Measurements from ENCODE around the gene FZR1.

FZR1 gene

DNA sequence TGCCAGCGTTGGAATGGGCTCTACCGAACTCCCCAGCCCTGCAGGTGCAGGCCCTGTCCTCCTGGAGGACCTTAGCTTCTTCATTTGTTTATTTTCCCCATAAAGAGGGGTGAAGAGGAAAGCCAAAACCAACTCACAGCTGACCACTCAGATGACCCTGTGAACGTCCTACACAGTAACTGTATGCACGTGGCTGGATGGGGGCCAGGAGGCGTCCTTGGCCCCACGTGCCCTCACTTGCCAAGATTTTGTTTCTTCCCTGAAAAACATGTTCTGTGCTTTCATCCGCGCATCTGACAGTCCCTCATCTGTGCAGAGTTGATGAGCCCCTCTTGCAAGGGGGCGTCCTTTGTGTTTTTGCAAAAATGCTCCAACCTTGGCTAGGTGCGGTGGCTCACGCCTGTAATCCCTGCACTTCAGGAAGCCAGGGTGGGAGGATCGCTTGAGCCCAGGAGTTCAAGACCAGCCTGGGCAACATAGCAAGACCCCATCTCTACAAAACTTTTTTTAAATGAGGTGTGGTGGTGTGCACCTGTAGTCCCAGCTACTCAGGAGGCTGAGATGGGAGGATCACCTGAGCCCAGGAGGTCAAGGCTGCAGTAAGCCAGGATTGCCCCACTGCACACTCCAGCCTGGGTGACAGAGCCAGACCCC lies 27.6 kb downstream of the FZR1 start:
- DNase-seq, result no peak

DNA sequence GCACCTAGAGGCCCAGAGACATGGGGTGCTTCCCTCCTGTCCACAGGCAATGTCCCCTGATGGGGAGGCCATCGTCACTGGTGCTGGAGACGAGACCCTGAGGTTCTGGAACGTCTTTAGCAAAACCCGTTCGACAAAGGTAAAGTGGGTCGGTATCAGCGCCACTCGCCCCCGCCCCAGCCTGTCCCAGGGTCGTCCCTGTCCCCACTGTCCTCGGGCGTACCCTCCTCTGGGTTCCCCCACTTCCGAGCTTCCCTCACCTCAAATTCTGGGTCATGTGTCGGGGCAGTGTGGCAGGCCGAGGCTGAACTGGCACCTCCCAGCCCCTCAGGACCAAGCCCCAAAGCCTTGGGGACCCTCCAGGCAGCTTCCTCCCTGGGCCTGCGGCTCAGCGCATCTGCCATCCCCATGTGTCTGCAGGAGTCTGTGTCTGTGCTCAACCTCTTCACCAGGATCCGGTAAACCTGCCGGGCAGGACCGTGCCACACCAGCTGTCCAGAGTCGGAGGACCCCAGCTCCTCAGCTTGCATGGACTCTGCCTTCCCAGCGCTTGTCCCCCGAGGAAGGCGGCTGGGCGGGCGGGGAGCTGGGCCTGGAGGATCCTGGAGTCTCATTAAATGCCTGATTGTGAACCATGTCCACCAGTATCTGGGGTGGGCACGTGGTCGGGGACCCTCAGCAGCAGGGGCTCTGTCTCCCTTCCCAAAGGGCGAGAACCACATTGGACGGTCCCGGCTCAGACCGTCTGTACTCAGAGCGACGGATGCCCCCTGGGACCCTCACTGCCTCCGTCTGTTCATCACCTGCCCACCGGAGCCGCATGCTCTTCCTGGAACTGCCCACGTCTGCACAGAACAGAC lies 28.5 kb downstream of the FZR1 start:
- DNase-seq, result no peak

DNA sequence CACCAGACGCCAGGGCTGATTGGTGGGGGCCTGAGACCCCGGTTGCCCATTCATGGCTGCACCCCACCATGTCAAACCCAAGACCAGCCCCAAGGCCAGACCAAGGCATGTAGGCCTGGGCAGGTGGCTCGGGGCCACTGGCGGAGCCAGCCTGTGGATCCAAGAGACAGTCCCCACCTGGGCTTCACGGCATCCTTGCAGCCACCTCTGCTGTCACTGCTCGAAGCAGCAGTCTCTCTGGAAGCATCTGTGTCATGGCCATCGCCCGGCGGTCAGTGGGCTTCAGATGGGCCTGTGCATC lies 29.1 kb downstream of the FZR1 start:
- no peak for DNase-seq

DNA sequence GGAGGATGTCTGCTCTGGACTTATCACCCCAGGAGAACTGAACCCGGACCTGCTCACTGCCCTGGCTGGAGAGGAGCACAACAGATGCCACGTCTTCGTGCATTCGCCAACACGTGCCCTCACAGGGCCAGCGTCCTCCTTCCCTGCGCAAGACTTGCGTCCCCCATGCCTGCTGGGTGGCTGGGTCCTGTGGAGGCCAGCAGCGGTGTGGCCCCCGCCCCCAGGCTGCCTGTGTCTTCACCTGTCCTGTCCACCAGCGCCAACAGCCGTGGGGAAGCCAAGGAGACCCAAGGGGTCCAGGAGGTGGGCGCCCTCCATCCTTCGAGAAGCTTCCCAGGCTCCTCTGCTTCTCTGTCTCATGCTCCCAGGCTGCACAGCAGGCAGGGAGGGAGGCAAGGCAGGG lies 29.5 kb downstream of the FZR1 start:
- no peak for DNase-seq

GRCh38 chr19:3535981-3536380 lies 29.9 kb downstream of the FZR1 start:
- DNase-seq, result no peak

- DNase-seq, result no peak
These were observed 30.5 kb downstream of the FZR1 start for GRCh38 chr19:3536429-3537100.

GRCh38 chr19:3537101-3537437 lies 31.0 kb downstream of the FZR1 start:
- no peak for DNase-seq

DNA sequence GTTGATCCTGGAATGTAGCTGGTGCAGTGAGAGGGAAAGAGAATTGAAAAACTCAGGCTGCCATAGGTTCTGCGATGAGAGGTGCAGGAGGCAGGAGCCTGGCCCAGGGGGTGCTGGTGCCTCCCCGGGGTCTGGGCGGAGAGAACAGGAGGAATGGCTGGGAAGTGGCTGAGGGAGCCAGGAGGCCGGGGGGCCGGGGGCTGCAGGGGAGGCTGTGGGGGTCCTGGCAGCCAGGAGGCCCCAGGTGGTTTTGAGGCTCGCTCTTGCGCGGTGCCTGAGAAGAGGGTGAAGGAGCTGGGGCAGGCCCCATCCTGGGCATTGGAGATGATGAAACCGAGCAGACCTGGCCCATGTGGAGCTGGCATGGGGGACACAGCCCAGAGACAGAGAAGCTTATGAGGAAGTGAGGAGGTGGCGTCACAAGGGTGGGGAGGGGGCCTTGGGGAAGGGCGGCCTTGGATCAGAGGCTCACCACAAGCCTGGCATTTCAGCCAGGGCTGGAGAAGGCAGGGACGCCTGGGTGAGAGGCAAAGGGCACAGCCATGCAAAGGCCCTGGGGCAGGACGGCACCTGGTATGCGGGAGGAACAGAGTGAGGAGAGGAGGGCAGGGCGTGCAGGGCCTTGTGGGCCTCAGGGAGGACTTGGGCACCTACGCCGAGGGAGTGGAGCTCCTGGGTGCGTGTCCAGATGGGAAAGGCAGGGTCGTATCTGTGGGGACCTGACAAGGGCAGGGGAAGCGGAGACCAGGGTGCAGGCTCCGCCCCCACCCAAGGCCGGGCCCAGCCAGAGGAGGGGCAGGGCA lies 31.5 kb downstream of the FZR1 start:
- DNase-seq, result no peak

DNA sequence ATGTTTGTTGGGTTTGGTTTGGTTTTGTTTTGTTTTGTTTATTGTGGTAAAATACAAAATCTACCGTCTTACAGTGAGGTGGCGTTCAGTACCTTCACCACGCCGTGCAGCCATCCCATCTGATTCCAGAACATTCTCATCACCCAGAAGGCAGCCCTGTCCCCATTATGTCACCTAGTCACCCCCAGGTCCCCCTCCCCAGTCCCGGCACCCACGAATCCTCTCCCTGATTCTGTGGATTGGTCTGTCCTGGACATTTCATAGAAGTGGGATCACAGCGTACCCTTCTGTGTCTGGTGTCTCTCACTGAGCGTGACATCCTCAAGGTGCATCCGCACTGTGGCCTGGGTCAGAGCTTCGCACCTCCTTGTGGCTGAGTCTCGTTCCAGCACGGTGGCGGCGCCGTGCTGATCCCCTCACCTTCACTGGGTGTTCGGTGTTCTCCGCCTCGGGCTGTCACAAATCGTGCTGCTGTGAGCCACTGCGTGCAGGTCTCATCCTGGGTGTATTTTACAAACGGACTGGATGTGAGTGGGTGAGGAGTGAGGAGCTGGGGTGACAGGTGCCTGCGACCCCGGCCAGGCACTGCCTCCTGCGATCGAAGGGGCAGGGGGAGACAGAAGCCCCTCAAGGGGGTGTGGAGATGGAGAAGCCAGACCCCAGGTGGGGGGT lies 32.3 kb downstream of the FZR1 start:
- DNase-seq, result no peak

DNA sequence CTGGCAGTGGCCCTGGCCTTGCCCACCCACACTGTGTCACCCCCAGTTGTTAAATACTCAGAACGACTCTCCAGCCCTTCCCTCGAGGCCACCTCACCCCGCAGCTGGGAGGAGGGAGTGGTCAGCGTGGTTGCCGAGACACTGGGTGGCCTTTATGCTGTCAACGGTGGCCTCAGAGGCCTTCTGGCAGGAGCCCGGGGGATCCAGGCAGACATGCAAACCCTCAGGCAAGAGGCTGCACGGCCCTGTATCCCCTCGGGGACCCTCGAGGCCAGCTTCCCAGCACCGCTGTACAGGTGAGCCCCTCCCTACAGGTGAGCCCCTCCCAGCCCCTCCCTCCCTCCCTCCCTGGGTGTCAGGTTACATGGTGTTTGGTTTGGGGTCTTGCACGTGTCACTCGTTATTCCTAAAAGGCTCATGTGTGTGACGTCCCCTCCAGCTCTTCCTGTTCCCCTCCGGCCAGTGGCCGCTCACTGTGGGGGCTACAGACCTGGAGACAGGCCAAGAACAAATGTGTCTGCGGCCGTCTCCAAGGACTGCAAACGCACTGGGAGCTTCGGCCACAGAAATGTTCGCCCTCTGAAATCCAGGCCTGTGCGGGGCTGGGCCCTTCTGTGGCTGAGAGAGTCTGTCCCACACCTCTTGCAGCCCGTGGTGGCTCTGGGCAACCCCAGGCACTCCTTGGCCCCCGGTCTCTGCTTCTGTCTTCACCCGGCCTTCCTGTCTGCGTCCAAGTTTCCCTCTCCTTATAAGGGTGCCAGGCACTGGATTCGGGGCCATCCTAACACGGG lies 33.0 kb downstream of the FZR1 start, which contains the start of gene TEKTIP1:
TEKTIP1 (plus strand) TSS at position 210 of the 791 bp plus-strand sequence; CDS start at position 214, 4 bp downstream.
- no peak for DNase-seq

DNA sequence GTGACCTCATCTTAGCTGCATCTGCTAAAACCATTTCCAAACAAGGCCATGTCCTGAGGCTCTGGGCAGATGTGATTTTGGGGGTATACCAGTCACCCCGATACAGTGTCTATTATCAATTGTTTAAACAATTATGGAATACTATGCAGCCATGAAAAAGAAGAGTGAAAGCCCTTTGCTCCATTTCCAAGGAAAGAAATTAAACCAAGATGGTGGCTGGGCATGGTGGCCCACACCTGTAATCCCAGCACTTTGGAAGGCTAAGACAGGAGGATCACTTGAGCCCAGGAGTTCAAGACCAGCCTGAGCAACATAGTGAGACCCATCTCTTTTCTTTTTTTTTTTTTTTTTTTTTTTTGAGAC lies 33.6 kb downstream of the FZR1 start:
- no peak for DNase-seq

DNA sequence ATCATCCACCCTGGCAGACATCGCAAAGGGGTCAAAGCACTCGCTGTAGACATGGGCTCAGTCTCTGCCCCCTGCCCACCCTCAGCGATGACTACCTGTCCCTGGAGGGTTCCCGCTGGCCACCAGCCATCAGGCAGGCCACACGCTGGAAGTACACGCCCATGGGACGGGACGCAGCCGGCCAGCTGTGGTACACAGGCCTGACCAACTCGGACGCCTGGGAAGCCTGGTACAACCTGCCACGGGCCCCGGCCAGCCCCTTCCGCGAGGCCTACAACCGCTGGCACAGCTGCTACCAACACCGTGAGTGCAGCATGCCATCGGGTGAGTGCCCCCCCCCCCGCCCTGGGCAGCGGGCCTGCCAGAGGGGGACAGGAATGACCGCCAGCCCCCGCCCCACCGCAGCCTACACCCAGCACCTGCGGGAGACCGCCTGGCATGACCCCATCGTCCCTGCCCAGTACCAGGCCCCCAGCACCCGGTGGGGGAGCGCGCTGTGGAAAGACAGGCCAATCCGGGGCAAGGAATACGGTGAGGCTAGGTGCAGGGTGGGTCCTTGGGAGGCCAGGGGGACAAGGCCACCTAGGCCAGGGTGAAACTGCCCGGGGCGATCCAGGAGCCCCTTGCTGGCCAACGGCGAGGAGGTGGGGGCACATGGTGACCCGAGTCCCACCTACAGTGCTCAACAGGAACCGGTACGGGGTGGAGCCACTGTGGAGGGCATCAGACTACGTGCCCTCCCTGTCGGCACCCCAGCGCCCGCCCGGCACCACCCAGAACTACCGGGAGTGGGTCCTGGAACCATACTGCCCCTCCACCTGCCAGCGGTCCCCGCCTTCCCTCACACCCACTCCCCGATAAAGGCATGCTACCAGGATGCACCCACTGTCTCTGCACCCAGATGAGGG lies 37.3 kb downstream of the FZR1 start:
- DNase-seq, result no peak

GRCh38 chr19:3544058-3544376 lies 37.9 kb downstream of the FZR1 start:
- DNase-seq, result no peak

DNA sequence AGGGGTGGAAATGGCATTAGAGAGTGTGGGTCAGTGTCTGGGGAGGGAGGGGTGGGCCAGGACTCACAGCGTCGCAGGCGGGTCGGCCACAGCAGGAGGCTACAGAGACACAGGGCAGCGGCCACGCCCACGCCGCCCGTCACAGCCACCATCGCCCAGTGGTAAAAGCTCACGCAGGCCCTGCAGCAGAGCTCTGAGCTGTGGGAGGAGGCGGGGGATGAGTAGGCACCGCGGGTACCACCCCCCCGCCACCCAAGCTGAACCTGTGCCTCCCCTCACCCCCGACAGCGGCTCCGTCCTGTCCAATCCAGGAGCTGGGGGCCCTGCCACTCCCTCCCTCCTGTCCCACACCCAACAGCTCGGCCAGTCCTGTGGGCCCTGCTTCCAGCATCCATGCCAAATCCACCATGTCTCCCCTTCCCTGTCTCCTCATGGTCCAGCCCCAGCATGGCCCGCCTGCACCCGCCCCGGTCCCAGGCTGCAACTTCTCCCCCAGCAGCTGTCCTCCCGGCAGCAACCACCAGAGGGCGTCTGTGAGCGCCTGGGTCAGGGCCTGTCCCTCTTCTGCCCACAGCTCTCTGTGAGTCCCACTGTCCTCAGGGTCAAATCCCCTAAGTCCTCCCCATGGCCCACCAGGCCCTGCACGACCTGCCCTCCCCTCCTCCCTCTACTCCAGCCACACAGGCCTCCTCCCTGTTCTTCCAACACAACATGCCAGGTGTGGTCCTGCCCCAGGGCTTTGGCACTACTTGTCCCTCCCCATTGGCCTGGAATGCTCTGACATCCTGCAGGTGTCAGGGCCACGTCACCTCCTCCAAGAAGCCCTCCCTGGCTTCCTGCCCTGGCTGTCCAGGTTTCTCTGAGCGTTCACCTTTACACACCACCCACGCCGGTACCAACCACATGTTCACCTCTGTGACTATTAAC lies 38.9 kb downstream of the FZR1 start:
- DNase-seq, result peak; percentile 79

GRCh38 chr19:3545669-3546034 lies 39.5 kb downstream of the FZR1 start:
- DNase-seq, result no peak

DNA sequence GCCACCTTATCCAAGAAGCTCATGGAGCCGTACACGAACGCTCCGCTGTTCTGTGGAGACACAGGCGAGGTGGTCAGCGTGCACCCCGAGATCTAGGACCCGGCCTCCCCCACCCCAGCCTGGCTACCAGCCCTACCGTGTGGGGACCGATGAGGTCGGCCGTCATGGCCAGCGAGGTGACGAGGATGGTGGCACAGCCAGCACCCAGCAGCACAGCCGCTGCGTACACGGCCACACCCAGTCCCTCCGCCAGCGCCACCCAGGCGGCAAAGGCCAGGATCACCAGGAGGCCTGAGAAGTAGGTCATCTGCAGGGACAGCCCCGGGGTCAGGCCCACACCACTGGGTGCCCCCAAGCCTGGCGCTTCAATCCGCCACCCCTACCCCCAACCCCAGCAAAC lies 40.0 kb downstream of the FZR1 start:
- DNase-seq, result no peak

GRCh38 chr19:3547301-3547731 lies 41.2 kb downstream of the FZR1 start:
- DNase-seq, result peak; percentile 30

DNA sequence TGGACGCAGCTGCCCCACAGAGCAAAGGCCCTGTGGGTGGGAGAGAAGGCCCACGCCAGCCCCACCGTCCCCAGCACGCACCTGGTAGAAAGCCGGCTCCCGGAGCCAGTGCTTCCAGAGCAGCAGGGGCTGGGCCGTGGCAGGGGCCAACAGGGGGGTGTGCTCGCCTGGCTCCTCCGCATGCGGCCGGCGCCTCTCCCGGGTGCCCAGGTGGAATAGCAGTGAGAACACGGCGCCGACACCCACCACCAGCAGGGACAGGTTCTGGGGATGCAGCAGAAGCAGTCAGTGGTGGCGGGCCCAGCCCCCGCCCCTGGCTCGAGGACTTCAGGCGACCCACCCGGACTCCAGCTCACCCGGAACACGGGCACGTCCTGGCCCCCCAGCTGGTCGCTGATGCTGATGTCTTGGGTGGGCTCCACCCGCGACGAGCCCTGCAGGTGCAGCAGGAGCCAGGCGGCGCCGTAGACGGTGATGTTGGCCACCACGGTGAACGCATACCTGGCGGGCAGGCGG lies 41.7 kb downstream of the FZR1 start:
- DNase-seq, result no peak

DNA sequence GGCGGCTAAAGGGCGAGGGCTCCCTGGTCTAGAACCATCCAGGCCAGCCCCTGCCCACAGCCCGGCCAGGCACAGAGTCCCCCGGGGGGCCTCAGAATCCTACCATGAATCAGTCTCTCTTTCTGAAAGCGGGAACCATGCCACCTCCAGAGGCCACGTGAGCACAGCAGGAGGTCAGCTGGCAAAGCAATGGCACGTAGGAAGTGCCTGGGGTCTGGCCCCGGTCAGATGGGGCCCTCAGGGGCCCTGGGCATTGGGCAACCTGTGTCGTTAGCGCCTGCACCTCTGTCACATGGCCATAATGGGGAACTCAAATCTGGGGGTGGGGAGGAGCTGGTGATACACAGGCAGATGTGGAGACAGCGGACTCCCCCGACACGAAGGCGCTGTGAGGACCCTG lies 42.5 kb downstream of the FZR1 start:
- DNase-seq, result no peak

- DNase-seq, result no peak
These were observed 43.7 kb downstream of the FZR1 start for GRCh38 chr19:3549816-3550215.
